RKO (cell line): ENCODE measurements around the gene ZNF22.

Source experiments
- DNase-seq: peaks from one replicate; pipeline ENCODE4 v3.0.0-alpha.2; 2016; ENCODE audit warnings: low spot score

ZNF22 gene

GRCh38 chr10:44977287-44978212 lies 23.2 kb upstream of the ZNF22 start:
- no peak for DNase-seq

- DNase-seq = no peak
These were observed 22.5 kb upstream of the ZNF22 start for GRCh38 chr10:44978213-44978569.

- DNase-seq = no peak
These were observed 22.0 kb upstream of the ZNF22 start, which contains the start of gene DEPP1 for GRCh38 chr10:44978570-44979280. Gene DEPP1, minus strand, starts transcription at chr10:44978809. Its CDS starts 779 bp downstream, at chr10:44978030.

DNA sequence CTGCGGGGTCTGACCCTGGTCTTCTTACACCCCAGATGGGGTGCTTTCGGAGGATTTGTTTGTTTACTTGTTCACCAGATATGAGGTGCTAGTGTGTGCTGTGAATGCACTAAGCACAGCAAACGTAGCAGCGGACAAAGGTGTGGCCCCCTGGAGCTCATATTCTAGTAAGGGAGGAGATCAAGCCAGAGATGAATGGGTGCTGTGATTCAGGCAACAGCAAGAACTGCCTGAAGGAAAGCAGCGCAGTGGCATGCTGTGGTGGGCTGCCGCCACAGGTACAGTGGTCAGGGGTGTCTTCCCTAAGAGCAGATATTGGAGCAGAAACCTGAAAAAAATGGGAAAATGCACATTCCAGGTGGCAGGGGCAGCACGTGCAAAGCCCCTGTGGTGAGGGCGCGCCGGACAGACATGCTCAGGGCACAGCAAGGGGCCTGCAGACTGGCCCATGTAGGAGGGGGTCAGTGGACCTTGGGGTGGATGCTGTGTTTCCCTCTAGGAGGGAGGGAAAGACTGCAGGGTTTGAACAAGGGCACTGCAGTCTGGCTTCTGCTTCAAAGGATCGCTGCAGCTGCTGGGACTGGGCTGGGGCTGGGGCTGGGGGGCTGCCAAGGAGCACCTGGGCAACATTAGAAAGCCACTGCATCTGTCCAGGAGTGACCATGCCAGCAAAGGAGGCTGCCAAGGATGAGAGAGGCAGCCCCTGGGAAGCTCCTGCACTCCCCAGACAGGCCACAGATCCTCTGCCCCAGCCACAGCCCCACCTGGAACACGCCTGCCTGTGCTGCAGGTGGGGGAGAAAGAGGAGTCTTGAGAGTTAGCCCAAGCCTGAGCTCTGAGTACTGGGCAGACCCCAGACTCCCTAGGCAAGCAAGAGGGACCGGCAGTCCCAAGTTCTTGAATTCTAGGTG lies 21.2 kb upstream of the ZNF22 start:
- DNase-seq = no peak

DNA sequence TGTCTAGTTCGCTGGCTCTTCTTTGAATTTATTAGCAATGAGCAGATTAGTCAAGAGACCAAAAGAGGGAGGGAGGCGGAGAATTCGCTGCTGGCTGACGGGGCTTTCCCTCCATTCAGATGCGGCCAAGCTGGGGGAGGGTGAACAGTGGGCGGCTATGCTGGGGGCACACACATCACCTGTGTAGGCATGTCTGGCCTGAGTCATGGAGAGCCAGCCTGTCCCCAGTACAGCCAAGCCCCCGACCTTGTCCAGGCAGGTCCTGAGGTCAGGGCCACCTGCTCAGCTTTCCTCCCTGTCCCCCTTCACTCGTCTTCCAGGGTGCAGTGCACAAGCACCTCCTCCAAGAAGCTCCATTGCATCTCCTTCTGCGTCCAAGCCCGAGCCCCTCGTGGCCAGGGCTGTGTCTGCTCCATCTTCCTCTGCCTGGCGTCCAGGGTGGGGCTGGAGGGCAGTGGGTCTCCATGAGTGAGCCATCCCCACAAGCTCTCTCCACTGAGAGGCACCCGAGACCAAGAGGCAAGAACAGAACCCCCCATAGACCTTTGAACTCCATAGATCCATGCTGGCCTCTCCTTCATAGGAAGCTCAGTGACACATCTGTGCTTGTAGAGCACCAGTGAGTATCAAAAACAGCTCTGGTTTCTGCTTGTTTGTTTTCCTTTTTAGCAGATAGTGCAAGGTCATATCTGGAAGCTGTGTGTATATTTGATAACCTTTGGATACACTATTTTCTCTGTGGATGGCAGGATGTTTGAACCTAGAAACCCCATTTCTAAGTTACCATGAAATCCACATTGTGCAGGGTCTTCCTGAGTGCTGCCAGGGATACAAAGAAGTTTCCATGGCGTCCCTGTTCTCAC lies 20.2 kb upstream of the ZNF22 start:
- no peak for DNase-seq

GRCh38 chr10:44981172-44982113 lies 19.3 kb upstream of the ZNF22 start:
- peak; percentile 96 for DNase-seq

DNA sequence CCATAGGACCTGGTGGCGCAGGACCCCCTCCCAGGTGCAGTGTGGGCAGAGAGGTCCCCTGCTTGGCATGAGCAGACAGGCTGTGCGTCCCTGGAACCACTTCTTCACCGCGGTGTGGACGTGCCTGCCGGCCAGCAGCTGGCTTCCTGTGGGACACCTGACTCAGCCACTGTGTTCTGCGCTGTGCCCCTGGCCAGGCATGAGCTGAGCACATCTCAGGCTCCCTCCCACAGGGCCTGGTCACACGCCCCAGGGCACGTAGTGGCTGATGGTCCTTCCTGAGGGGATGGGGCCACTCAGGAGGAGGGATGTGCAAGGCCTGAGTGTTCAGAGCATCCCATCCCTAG lies 18.6 kb upstream of the ZNF22 start:
- DNase-seq = no peak

DNA sequence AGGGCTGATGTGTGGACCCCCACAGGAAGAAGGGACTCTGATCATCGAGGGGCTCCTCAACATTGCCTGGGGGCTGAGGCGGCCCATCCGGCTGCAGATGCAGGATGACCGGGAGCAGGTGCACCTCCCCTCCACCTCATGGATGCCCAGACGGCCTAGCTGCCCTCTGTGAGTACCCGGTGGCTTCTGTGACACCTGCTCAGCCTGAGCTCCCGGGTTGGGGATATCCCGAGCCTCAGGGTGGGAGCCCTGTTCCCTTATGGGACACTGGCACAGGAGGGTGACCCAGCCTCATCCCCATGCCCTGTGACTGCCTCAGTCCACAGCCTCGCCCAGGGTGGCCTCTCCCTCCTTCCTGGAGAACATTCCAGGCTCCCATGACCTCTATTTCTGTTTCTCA lies 18.2 kb upstream of the ZNF22 start:
- DNase-seq = no peak

GRCh38 chr10:44983066-44983894 lies 17.4 kb upstream of the ZNF22 start:
- DNase-seq = no peak

GRCh38 chr10:44983895-44984278 lies 16.8 kb upstream of the ZNF22 start:
- DNase-seq = no peak

DNA sequence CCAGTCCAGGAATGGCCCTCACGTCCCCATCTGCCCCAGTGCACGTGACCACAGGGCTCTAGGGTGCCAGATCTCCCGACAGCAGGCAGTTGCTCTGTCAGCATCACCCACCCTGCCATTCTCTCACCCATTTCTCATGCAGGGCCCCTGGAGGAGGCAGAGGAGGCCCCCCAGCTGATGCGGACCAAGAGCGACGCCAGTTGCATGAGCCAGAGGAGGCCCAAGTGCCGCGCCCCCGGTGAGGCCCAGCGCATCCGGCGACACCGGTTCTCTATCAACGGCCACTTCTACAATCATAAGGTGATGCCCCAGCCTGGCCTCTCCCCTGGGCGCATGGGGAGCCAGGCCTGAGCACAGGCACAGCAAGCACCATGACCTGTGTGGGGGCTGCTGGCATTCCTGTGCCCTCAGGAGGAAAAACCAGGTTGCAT lies 16.0 kb upstream of the ZNF22 start:
- no peak for DNase-seq

DNA sequence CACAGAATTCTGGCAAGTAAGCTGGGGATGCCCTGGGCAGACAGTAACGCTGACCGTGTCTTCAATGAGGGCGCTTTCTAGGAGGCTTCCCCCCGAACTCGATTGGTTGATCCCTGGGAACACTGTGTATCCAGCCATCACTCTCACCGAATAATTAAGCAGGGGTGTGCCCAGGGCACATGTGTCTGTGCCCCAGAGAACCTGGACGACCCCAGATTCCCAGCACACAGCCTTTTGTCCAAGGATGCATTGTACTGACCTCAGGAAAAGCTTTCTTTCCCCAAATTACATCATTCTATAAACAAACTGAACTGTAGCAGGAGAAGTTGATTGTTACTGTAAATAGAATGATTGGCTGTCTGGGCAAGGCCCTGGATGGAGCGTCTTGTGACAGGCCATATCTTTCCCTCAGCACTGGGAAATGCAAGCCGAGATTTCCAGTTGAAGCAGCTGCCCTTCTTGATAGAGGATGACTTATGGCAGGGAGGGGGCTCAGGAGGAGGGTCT lies 15.5 kb upstream of the ZNF22 start:
- no peak for DNase-seq

DNA sequence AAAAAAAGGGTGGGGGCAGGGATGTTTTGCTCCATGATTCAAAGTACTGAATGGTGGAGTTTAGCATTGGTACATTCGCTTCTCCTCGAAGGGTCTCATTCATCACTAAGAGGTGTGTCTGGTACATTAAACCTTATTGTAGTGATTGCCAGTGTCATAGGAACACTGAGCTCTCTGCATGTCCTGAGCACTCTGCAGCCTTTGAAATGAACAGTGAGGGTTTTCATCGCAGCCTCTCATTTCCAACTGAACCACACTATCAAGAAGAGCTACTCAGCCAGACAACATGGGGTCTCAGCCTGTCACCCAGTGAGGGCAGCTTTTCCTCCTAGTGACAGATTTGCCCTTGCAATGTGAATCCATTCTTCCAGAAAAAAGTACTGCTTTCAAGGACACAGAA lies 14.5 kb upstream of the ZNF22 start:
- DNase-seq = no peak

DNA sequence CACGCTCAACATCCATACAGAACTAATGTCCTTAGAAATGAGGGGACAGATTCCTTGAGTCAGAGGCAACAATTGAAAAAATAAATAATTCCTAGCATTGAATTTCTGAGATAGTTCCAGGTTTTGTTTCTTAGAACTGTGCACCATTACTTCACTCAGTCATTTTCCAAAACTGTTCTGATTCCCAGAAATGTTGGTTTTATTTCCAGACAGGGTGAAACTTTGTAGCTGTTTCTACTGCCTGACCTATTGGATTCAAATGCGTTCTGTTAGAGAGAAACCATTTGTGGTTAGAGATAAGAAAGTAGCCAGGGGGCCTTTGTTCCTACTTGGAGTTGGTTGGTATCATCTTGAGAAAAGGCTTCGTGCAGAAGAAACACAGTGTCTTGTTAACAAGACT lies 14.1 kb upstream of the ZNF22 start:
- no peak for DNase-seq

GRCh38 chr10:44988957-44989585 lies 11.7 kb upstream of the ZNF22 start:
- no peak for DNase-seq

GRCh38 chr10:44989597-44990301 lies 11.0 kb upstream of the ZNF22 start:
- DNase-seq = no peak

DNA sequence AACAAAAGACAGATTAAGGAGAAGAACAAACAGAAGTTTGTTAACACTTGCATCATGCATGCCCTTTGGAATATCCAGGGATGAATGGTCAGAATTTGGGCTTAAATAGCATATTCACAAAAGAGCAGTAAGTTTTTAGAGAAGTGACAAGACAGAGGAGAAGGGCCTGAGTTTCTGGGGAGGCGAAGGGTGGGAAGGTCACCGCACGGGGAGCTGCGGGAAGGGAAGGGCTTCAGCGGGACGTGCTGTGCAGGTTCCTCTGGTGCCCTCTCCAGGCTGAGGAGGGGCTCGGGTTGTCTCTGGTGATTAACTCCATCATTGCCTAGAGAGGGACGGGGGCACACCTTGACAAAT lies 10.4 kb upstream of the ZNF22 start:
- no peak for DNase-seq

DNA sequence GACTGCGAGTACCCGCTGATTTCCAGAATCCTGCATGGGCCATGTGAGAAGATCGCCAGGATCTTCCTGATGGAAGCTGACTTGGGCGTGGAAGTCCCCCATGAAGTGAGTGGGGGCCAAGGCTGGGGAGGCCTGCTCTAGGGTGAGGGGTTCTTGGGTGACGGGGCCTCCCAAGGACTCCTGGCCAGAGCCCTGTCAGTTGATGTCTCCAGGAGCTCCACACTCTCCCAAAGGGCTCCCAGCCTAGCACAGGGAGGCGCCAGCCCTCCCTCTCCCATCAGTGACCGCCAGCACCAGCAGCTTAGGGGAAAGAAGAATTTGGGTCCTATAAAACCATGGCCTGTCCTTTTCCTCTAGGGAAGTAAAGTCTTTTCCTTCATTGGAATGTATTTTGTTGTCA lies 9.8 kb upstream of the ZNF22 start:
- DNase-seq = no peak
